ENCODE data around the gene GPR82. TPM values are rescaled to one million over a fixed set of nuclear protein-coding genes. Genes with fewer than 3 reads are reported as not detected.

GPR82 gene
- total and polyA plus RNA-seq, 2 of the 8 experiments (the other 6 are each of a cell fraction or from before 2014, with no cell fraction given) = not detected

DNA sequence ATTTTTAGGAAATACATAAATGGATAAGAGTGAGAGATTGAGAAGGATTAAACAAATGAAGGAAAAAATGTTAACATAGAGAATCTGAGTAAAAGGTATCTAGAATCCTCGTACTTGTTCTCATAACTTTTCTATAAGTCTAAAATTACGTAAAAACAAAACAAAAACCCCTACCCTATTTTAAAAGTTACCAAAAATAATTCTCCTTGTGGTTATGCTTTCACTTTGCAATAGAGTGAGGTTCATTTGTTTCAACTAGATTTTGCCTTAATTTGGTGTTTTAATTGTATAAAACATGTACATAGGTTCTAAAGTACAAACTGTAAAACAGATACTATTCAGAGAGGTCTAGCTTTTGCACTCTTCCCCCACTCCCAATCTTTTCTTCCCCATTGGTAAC lies 39.0 kb upstream of the GPR82 start:
- H3K14ac ChIP-seq (ENCODE audit: insufficient read length) = no peak overlapping the region
- H3K27ac ChIP-seq (ENCODE audit: low read depth, low read length) = no peak overlapping the region
- no peaks in the 10 kb centered on the region for H3K4me1 ChIP-seq (replicated peaks in 1 of 4; ENCODE audit: control insufficient read depth in 3 of 4, insufficient read depth in 4 of 4, low read length in 3 of 4)
- H3K79me2 ChIP-seq (ENCODE audit: control insufficient read depth in 1 of 2, insufficient read depth in 2 of 2, low read length in 2 of 2) = no peaks in the 10 kb centered on the region
- no peaks in the 10 kb centered on the region for H3K23me2 ChIP-seq (ENCODE audit: low read depth, low read length)
- no peak overlapping the region for H2BK12ac ChIP-seq (ENCODE audit: low read depth, low read length)
- no peaks in the 10 kb centered on the region for H3K36me3 ChIP-seq (ENCODE audit: control insufficient read depth in 2 of 4, insufficient read depth in 4 of 4, low read length in 3 of 4)
- FAIRE-seq (no peak), DNase-seq (ENCODE audit: low read depth in 1 of 2, low spot score in 2 of 2) (no peak)
- 96% methylated on average over 2 of the region's 2 CpGs; no CpG with 5 or more reads in 1 of the 2 experiments for WGBS, 2 experiments (ENCODE audit: extremely low coverage in 1 of 2, insufficient coverage in 1 of 2, insufficient read length in 1 of 2, insufficient replicate concordance in 2 of 2, low coverage in 1 of 2, low lambda C conversion rate in 2 of 2, missing lambda C conversion rate in 1 of 2)
- H3K23ac ChIP-seq (ENCODE audit: insufficient read length) = no peak overlapping the region
- no peak overlapping the region for H3K4ac ChIP-seq (replicated peaks; ENCODE audit: insufficient read length, low read depth, low read length)
- POLR2A ChIA-PET (ENCODE audit: partially characterized antibody) = no interaction called here
- no peak overlapping the region for H2BK5ac ChIP-seq (ENCODE audit: low read depth, low read length)
- no peak overlapping the region for H4K91ac ChIP-seq (replicated peaks; ENCODE audit: insufficient read length, low read length)
- H4K5ac ChIP-seq (ENCODE audit: insufficient read length, low read depth, low read length) = no peak overlapping the region
- no peak overlapping the region for H4K8ac ChIP-seq (ENCODE audit: extremely low read depth, insufficient read depth, low read length)
- H2AK5ac ChIP-seq (ENCODE audit: low read depth, low read length) = no peak overlapping the region
- no peak overlapping the region for H2BK15ac ChIP-seq (ENCODE audit: low read length)
- CTCF ChIA-PET (ENCODE audit: partially characterized antibody) = interaction anchor here (1.0 kb wide), 1 partner anchor 23 kb away, joined by 3 read pairs; no protein-coding TSS in a partner anchor
- H3K4me2 ChIP-seq (ENCODE audit: insufficient read depth in 1 of 2, low read depth in 2 of 2, low read length in 2 of 2) = no peak overlapping the region
- H4K20me1 ChIP-seq (replicated peaks in 1 of 2; ENCODE audit: control insufficient read depth in 1 of 2, insufficient read depth in 2 of 2, low read length in 2 of 2) = no peaks in the 10 kb centered on the region
- H3K79me1 ChIP-seq (ENCODE audit: low read depth, low read length) = no peaks in the 10 kb centered on the region
- no peak overlapping the region for H2BK20ac ChIP-seq (ENCODE audit: low read length)
- no peak for TF ChIP-seq SP1 (IDR thresholded peaks at IDR 0.05; ENCODE audit: low read depth, low read length)
- TF ChIP-seq CTCF (IDR thresholded peaks at IDR 0.05; ENCODE audit: control extremely low read depth in 1 of 3, insufficient read depth in 1 of 3, low read depth in 1 of 3, low read length in 3 of 3) = no peak
- TF ChIP-seq SUZ12 (IDR thresholded peaks at IDR 0.05; ENCODE audit: low read length) = no peak
- no peaks in the 10 kb centered on the region for H3K27me3 ChIP-seq (replicated peaks in 1 of 4; ENCODE audit: control insufficient read depth in 3 of 4, extremely low read depth in 1 of 4, insufficient read depth in 3 of 4, low read length in 3 of 4)
- H3K4me3 ChIP-seq (ENCODE audit: extremely low read depth in 1 of 4, insufficient read depth in 2 of 4, low read depth in 3 of 4, low read length in 4 of 4) = no peak overlapping the region
- no peak overlapping the region for H2BK120ac ChIP-seq (replicated peaks; ENCODE audit: low read depth, low read length)
- H3K9me3 ChIP-seq (ENCODE audit: insufficient read depth in 2 of 2, low read depth in 1 of 2, low read length in 1 of 2) = no peaks in the 10 kb centered on the region
- H2AFZ ChIP-seq (ENCODE audit: low read length) = no peak overlapping the region
- no peak overlapping the region for H3K56ac ChIP-seq (replicated peaks; ENCODE audit: insufficient read length, low read depth, low read length)
- no peak overlapping the region for H3K18ac ChIP-seq (ENCODE audit: extremely low read depth, low read length)
- H3K9ac ChIP-seq (replicated peaks in 1 of 4; ENCODE audit: extremely low read depth in 1 of 4, low read depth in 3 of 4, low read length in 3 of 4) = no peak overlapping the region

All from H1 (cell line).